Left ventricle myocardium inferior (tissue), 1 donor: ENCODE measurements around the gene WFIKKN2. TPM values are rescaled to one million over a fixed set of nuclear protein-coding genes. Genes with fewer than 3 reads are reported as not detected.

Experiments
- DNase-seq: peaks from one replicate; pipeline ENCODE4 v3.0.0-alpha.2; 2020
- H3K27ac ChIP-seq: fragments of 200-600 bp; replicated peaks from 2 replicates; pipeline ENCODE4 v1.8.0; 2021
- H3K27me3 ChIP-seq: fragments of 200-600 bp; 2 replicates; pipeline ENCODE4 v1.8.0; 2021; ENCODE audit warnings: low read depth
- H3K36me3 ChIP-seq: fragments of 200-600 bp; 2 replicates; pipeline ENCODE4 v1.8.0; 2021
- H3K4me1 ChIP-seq: fragments of 200-600 bp; 2 replicates; pipeline ENCODE4 v1.8.0; 2021
- H3K4me3 ChIP-seq: fragments of 200-600 bp; 2 replicates; pipeline ENCODE4 v1.8.0; 2021; ENCODE audit warnings: mild to moderate bottlenecking, moderate library complexity
- H3K9me3 ChIP-seq: fragments of 200-600 bp; replicated peaks from 2 replicates; pipeline ENCODE4 v1.8.0; 2021
- intact Hi-C: fragments of 100-400 bp; cut with micrococcal nuclease; formaldehyde crosslinking; loops from one replicate; pipeline ENCODE4 v1.11.0; 2022
- total RNA-seq: library from RNA; stranded (reverse); fragmentation: NEBNext Ultra II Directional; extraction: Animal tissue kit (Norgen Biotek cat#: 25700); gene quantifications from one replicate; pipeline ENCODE4 v1.2.1, GENCODE V29; 2021
- TF ChIP-seq, protein P1 (sequence below): fragments of 200-600 bp; IDR thresholded peaks from 2 replicates; pipeline ENCODE4 v1.8.0; 2021; ENCODE audit warnings: antibody characterized with exemption, mild to moderate bottlenecking, borderline replicate concordance
- donor health status: DM: no; HTN: yes; CAD: no; lungs with severe emphysema.

Gene WFIKKN2
- total RNA-seq, 1 donor from 2014 or later: 0.25 TPM

- Histone ChIP-seq H3K9me3 (no peaks in the 10 kb centered on the region), H3K4me1 (peaks cover 75% of the 10 kb centered on the region), H3K36me3 (peaks cover 20% of the 10 kb centered on the region), H3K27me3 (no peaks in the 10 kb centered on the region), H3K27ac (peak overlapping the region; percentile 99), H3K4me3 (peak overlapping the region; percentile 94)
- peak; percentile 64 for DNase-seq
- intact Hi-C loops: no loop called here
- TF ChIP-seq, protein P1, sequence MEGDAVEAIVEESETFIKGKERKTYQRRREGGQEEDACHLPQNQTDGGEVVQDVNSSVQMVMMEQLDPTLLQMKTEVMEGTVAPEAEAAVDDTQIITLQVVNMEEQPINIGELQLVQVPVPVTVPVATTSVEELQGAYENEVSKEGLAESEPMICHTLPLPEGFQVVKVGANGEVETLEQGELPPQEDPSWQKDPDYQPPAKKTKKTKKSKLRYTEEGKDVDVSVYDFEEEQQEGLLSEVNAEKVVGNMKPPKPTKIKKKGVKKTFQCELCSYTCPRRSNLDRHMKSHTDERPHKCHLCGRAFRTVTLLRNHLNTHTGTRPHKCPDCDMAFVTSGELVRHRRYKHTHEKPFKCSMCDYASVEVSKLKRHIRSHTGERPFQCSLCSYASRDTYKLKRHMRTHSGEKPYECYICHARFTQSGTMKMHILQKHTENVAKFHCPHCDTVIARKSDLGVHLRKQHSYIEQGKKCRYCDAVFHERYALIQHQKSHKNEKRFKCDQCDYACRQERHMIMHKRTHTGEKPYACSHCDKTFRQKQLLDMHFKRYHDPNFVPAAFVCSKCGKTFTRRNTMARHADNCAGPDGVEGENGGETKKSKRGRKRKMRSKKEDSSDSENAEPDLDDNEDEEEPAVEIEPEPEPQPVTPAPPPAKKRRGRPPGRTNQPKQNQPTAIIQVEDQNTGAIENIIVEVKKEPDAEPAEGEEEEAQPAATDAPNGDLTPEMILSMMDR: no peak
These were observed 29.9 kb downstream of the WFIKKN2 start for GRCh38 chr17:50865060-50865867.

DNA sequence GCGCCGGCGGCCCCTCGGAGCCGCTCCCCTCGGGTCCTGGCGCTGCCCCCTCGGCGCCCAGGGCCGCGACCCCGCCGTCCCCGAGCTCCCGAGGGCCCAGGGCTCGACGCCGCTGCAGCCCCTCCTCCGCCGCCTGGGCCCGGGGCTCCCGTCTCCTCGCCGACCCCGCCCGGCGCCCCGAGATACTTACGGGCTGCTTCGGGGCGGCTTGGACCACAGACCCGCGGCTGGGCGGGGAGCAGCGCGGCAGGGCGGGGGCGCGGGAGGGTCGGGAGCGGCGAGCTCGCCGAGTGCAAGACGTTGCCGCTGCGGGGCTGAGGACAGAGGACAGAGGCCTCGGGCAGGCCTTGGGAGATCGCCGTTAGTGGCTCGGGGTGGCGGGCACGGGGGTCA is 30.5 kb downstream of the WFIKKN2 start:
- TF ChIP-seq, protein P1: no peak
- H3K4me1 ChIP-seq: peaks cover 69% of the 10 kb centered on the region

GRCh38 chr17:50866261-50866949 is 31.0 kb downstream of the WFIKKN2 start, which contains the start of gene TOB1:
Gene TOB1, minus strand, starts transcription at chr17:50866354. Its CDS starts 2,337 bp downstream, at chr17:50864017.
- no peaks in the 10 kb centered on the region for H3K27me3 ChIP-seq
- peak; percentile 99 for DNase-seq
- intact Hi-C loops: no loop called here
- peak within 1 kb of the TSS; percentile 94 for H3K4me3 ChIP-seq
- TF ChIP-seq, protein P1: no peak
- peaks cover 17% of the 10 kb centered on the region for H3K36me3 ChIP-seq
- H3K9me3 ChIP-seq: no peaks in the 10 kb centered on the region
- H3K27ac ChIP-seq: peak within 1 kb of the TSS; percentile 100
- peaks cover 63% of the 10 kb centered on the region for H3K4me1 ChIP-seq

More for the DNA sequence above, 30.5 kb downstream of the WFIKKN2 start:
- no peak for DNase-seq
- peak overlapping the region; percentile 99 for H3K27ac ChIP-seq
- no peaks in the 10 kb centered on the region for H3K9me3 ChIP-seq
- peak overlapping the region; percentile 94 for H3K4me3 ChIP-seq
- intact Hi-C loops: no loop called here
- H3K27me3 ChIP-seq: no peaks in the 10 kb centered on the region
- H3K36me3 ChIP-seq: peaks cover 20% of the 10 kb centered on the region

GRCh38 chr17:50866950-50867362 is 31.6 kb downstream of the WFIKKN2 start:
- Histone ChIP-seq H3K9me3 (no peaks in the 10 kb centered on the region), H3K4me1 (peaks cover 62% of the 10 kb centered on the region), H3K36me3 (peaks cover 14% of the 10 kb centered on the region), H3K27ac (peak overlapping the region; percentile 100), H3K27me3 (no peaks in the 10 kb centered on the region), H3K4me3 (peak overlapping the region; percentile 94)
- DNase-seq: peak; percentile 68
- TF ChIP-seq, protein P1: no peak
- intact Hi-C loops: no loop called here

DNA sequence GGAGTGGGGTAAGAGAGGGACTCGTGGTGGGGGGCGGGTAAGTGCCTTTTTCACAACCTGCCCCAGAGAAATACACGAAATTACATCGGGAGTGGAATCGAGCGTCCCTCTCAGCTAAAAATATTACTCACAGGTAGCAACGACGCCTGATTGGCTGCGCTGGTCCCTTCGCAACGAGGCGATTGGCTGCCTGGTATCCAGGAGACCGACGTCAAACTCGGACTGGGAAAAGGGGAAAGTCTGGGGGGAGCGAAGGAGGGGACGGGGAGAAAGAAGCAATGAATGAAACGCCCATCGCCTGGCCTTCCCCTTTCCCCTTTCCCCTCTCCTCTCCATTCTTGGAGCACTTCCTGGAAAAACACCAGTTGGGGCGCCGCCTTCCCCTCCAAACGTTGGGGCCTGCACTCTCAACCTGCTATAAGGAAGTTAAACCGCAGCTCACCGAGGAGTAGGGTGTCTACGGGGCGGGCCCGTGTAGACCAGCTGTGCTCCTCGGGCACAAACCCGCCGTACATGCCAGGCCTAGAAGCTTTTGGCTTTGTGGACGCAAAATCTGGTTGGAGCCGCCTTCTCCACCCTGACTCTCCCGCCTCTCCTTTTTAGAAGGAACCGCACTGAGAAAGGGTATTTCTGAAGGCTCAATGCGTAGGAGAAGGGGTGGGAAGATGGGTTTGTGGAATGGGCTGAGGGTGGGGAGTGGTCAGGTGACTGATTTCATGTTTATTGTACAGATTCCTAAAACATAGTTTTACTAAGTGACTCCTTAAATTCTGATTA is 32.2 kb downstream of the WFIKKN2 start:
- intact Hi-C loops: no loop called here
- peaks cover 14% of the 10 kb centered on the region for H3K36me3 ChIP-seq
- H3K4me3 ChIP-seq: peak overlapping the region; percentile 94
- H3K4me1 ChIP-seq: peaks cover 62% of the 10 kb centered on the region
- peak; percentile 93 for DNase-seq
- no peaks in the 10 kb centered on the region for H3K9me3 ChIP-seq
- no peaks in the 10 kb centered on the region for H3K27me3 ChIP-seq
- peak overlapping the region; percentile 100 for H3K27ac ChIP-seq
- TF ChIP-seq, protein P1: no peak
